Osteoblast (primary cell): ENCODE data around the gene CDV3. TPM values are rescaled to one million over a fixed set of nuclear protein-coding genes. Genes with fewer than 3 reads are reported as not detected.

Source experiments
- DNase-seq: peaks from one replicate; pipeline ENCODE4 v3.0.0; 2011; ENCODE audit warnings: low spot score, mixed read lengths; ENCODE audit not compliant: insufficient read length; ENCODE audit errors: missing footprints
- H2AFZ ChIP-seq: 2 replicates; pipeline ENCODE4 v1.6.0; 2011; ENCODE audit warnings: mild to moderate bottlenecking, low read length
- H3K27ac ChIP-seq: 2 replicates; pipeline ENCODE4 v1.5.1; 2011; ENCODE audit warnings: mild to moderate bottlenecking, low read depth, low read length, moderate library complexity
- H3K27me3 ChIP-seq: 2 replicates; pipeline ENCODE4 v1.6.0; 2012; ENCODE audit warnings: mild to moderate bottlenecking, control low read depth, inconsistent platforms, low read length, moderate library complexity; ENCODE audit not compliant: insufficient read depth
- H3K36me3 ChIP-seq: 2 replicates; pipeline ENCODE4 v1.5.1; 2011; ENCODE audit warnings: mild to moderate bottlenecking, low read length, control low read depth, moderate library complexity; ENCODE audit not compliant: insufficient read depth
- H3K4me1 ChIP-seq: 2 replicates; pipeline ENCODE4 v1.5.1; 2011; ENCODE audit warnings: mild to moderate bottlenecking, low read length, control low read depth, moderate library complexity; ENCODE audit not compliant: insufficient read depth
- H3K4me2 ChIP-seq: 2 replicates; pipeline ENCODE4 v1.6.0; 2011; ENCODE audit warnings: mild to moderate bottlenecking, low read length; ENCODE audit not compliant: insufficient read depth
- H3K4me3 ChIP-seq: fragments of 200-600 bp; sonication (generic); 3 replicates; pipeline ENCODE4 v1.5.1; 2012; ENCODE audit warnings: mild to moderate bottlenecking, low read length, inconsistent platforms; ENCODE audit not compliant: insufficient read depth
- H3K79me2 ChIP-seq: 2 replicates; pipeline ENCODE4 v1.6.0; 2012; ENCODE audit warnings: mild to moderate bottlenecking, low read length, control low read depth, inconsistent platforms; ENCODE audit not compliant: insufficient read depth
- H3K9me3 ChIP-seq: 2 replicates; pipeline ENCODE4 v1.5.1; 2011; ENCODE audit warnings: low read depth, low read length, control low read depth
- H4K20me1 ChIP-seq: 2 replicates; pipeline ENCODE4 v1.6.0; 2012; ENCODE audit warnings: mild to moderate bottlenecking, low read length, control low read depth; ENCODE audit not compliant: insufficient read depth
- CTCF ChIP-seq: IDR thresholded peaks from 2 replicates; pipeline ENCODE4 v1.5.1; 2011; ENCODE audit warnings: mild to moderate bottlenecking, low read depth, low read length, moderate library complexity; ENCODE audit errors: extremely low read depth
- total RNA-seq: library from RNA; depleted of rRNA; stranded (reverse); fragments of >200 nt; gene quantifications from 2 replicates; pipeline ENCODE4 v1.2.3, GENCODE V29; 2012

The CDV3 gene
- total RNA-seq, 1 donor = 166 TPM

GRCh38 chr3:133600572-133601081 lies 27.1 kb downstream of the CDV3 start:
- DNase-seq = no peak
- H3K36me3 ChIP-seq = peaks cover 5% of the 10 kb centered on the region
- no peaks in the 10 kb centered on the region for H3K27me3 ChIP-seq
- no peaks in the 10 kb centered on the region for H3K9me3 ChIP-seq
- no peaks in the 10 kb centered on the region for H3K79me2 ChIP-seq
- no peak for TF ChIP-seq CTCF
- no peaks in the 10 kb centered on the region for H4K20me1 ChIP-seq
- H3K27ac ChIP-seq = no peak overlapping the region
- no peak overlapping the region for H3K4me3 ChIP-seq
- peaks cover 5% of the 10 kb centered on the region for H3K4me1 ChIP-seq
- no peak overlapping the region for H2AFZ ChIP-seq
- no peak overlapping the region for H3K4me2 ChIP-seq

- DNase-seq = no peak
- TF ChIP-seq CTCF = no peak
- no peak overlapping the region for H2AFZ ChIP-seq
- no peak overlapping the region for H3K4me3 ChIP-seq
- no peaks in the 10 kb centered on the region for H3K9me3 ChIP-seq
- no peak overlapping the region for H3K27ac ChIP-seq
- H3K4me2 ChIP-seq = no peak overlapping the region
- H4K20me1 ChIP-seq = no peaks in the 10 kb centered on the region
- no peaks in the 10 kb centered on the region for H3K27me3 ChIP-seq
- H3K4me1 ChIP-seq = peaks cover 2% of the 10 kb centered on the region
- H3K79me2 ChIP-seq = no peaks in the 10 kb centered on the region
- peaks cover 15% of the 10 kb centered on the region for H3K36me3 ChIP-seq
Observed at GRCh38 chr3:133606342-133606741, 32.9 kb downstream of the CDV3 start.

- peaks cover 21% of the 10 kb centered on the region for H3K36me3 ChIP-seq
- H3K4me3 ChIP-seq = no peak overlapping the region
- H3K4me1 ChIP-seq = peaks cover 2% of the 10 kb centered on the region
- H2AFZ ChIP-seq = no peak overlapping the region
- H3K79me2 ChIP-seq = no peaks in the 10 kb centered on the region
- H3K4me2 ChIP-seq = no peak overlapping the region
- TF ChIP-seq CTCF = no peak
- no peaks in the 10 kb centered on the region for H4K20me1 ChIP-seq
- H3K27me3 ChIP-seq = no peaks in the 10 kb centered on the region
- DNase-seq = no peak
- no peak overlapping the region for H3K27ac ChIP-seq
- no peaks in the 10 kb centered on the region for H3K9me3 ChIP-seq
Observed at GRCh38 chr3:133606902-133607301, 33.4 kb downstream of the CDV3 start.

- H3K36me3 ChIP-seq = peaks cover 22% of the 10 kb centered on the region
Observed at GRCh38 chr3:133607816-133608215, 34.3 kb downstream of the CDV3 start.

More at GRCh38 chr3:133607816-133608215, 34.3 kb downstream of the CDV3 start:
- no peak overlapping the region for H3K4me2 ChIP-seq
- peaks cover 2% of the 10 kb centered on the region for H3K4me1 ChIP-seq
- H3K27ac ChIP-seq = no peak overlapping the region
- TF ChIP-seq CTCF = no peak
- no peak for DNase-seq
- no peaks in the 10 kb centered on the region for H3K27me3 ChIP-seq
- no peak overlapping the region for H3K4me3 ChIP-seq
- H4K20me1 ChIP-seq = no peaks in the 10 kb centered on the region
- no peaks in the 10 kb centered on the region for H3K9me3 ChIP-seq
- no peaks in the 10 kb centered on the region for H3K79me2 ChIP-seq
- no peak overlapping the region for H2AFZ ChIP-seq
